Peyer's patch (tissue), 4 donors: Measurements from ENCODE around the gene ALDH1L2. TPM values are rescaled to one million over a fixed set of nuclear protein-coding genes. Genes with fewer than 3 reads are reported as not detected.

Source experiments
- DNase-seq, 3 donors: peaks; one replicate each; pipeline ENCODE4 v3.0.0-alpha.2; 2017 to 2019
- H3K27ac ChIP-seq, 4 donors: fragments of 200-600 bp; sonication (generic); one replicate each; pipeline ENCODE4 v1.5.1; 2016 to 2019
- H3K27me3 ChIP-seq, 2 donors: fragments of 200-600 bp; sonication (generic); one replicate each; pipeline ENCODE4 v1.5.1; 2019
- H3K36me3 ChIP-seq, 3 donors: fragments of 200-600 bp; sonication (generic); one replicate each; pipeline ENCODE4 v1.5.1; 2016 to 2019
- H3K4me1 ChIP-seq, 4 donors: fragments of 200-600 bp; sonication (generic); one replicate each; pipeline ENCODE4 v1.5.1; 2016 to 2019
- H3K4me3 ChIP-seq, 4 donors: fragments of 200-600 bp; sonication (generic); 1 replicate in 3 of 4; 2 replicates in 1 of 4; pipeline ENCODE4 v1.5.1; 2016 to 2019; ENCODE audit warnings: mild to moderate bottlenecking in 1 of 4
- H3K9me3 ChIP-seq, 4 donors: fragments of 200-600 bp; sonication (generic); one replicate each; pipeline ENCODE4 v1.5.1; 2016 to 2019; ENCODE audit warnings: mild to moderate bottlenecking in 1 of 4
- POLR2A ChIP-seq, 2 donors: fragments of 450-650 bp; IDR thresholded peaks; one replicate each; pipeline ENCODE4 v1.5.1; 2017; ENCODE audit warnings: antibody characterized with exemption in 2 of 2, mild to moderate bottlenecking in 2 of 2, moderate library complexity in 2 of 2
- total RNA-seq, 4 donors: library from RNA; depleted of rRNA; stranded (reverse); fragments of >200 nt; gene quantifications; one replicate each; pipeline ENCODE4 v1.1.0, GENCODE V29; 2016
- TF ChIP-seq, protein P1 (sequence below), 6 experiments: fragments of 450-650 bp in 4 of 6; fragments of 200-600 bp in 2 of 6; sonication (generic) in 1 of 6; IDR thresholded peaks; one replicate each; pipeline ENCODE4 v1.5.1; 2017 to 2019; ENCODE audit warnings: antibody characterized with exemption in 6 of 6, mild to moderate bottlenecking in 3 of 6, moderate library complexity in 1 of 6

Gene ALDH1L2
- total RNA-seq, 4 donors from 2014 or later = 0.70 to 5.8 (median 4.0) TPM

DNA sequence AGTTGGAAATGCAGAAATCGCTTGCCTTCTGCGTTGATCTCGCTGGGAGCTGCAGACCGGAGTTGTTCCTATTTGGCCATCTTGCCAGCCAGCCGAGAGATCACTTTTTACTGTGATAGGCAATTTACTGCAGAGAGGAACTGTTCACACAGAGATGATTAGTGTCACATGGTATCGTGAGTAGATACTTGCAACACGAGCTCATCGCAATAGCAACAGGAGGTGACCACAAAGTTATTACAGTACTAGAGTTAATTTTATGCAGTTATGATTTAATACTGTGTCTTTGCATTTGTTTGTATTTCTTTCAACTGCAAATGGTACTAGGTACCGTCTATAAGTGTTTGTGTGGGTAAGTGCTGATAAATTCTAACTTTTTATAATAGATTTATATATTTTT is 70.4 kb downstream of the ALDH1L2 start:
- no peaks in the 10 kb centered on the region for H3K9me3 ChIP-seq
- no peaks in the 10 kb centered on the region for H3K27me3 ChIP-seq
- H3K27ac ChIP-seq = no peak overlapping the region
- peaks cover 0 to 6% (median 0%) of the 10 kb centered on the region in 3 donors for H3K36me3 ChIP-seq
- no peak overlapping the region for H3K4me3 ChIP-seq
- no peak for DNase-seq
- TF ChIP-seq, protein P1, sequence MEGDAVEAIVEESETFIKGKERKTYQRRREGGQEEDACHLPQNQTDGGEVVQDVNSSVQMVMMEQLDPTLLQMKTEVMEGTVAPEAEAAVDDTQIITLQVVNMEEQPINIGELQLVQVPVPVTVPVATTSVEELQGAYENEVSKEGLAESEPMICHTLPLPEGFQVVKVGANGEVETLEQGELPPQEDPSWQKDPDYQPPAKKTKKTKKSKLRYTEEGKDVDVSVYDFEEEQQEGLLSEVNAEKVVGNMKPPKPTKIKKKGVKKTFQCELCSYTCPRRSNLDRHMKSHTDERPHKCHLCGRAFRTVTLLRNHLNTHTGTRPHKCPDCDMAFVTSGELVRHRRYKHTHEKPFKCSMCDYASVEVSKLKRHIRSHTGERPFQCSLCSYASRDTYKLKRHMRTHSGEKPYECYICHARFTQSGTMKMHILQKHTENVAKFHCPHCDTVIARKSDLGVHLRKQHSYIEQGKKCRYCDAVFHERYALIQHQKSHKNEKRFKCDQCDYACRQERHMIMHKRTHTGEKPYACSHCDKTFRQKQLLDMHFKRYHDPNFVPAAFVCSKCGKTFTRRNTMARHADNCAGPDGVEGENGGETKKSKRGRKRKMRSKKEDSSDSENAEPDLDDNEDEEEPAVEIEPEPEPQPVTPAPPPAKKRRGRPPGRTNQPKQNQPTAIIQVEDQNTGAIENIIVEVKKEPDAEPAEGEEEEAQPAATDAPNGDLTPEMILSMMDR (IDR thresholded peaks at IDR 0.05) = no peak
- TF ChIP-seq POLR2A (IDR thresholded peaks at IDR 0.05) = no peak
- H3K4me1 ChIP-seq = no peaks in the 10 kb centered on the region

GRCh38 chr12:105001476-105001875 is 82.8 kb downstream of the ALDH1L2 start:
- peaks cover 0 to 11% (median 0%) of the 10 kb centered on the region in 4 donors for H3K4me1 ChIP-seq
- no peaks in the 10 kb centered on the region for H3K27me3 ChIP-seq
- no peak for TF ChIP-seq POLR2A (IDR thresholded peaks at IDR 0.05)
- TF ChIP-seq, protein P1 (IDR thresholded peaks at IDR 0.05) = no peak
- peaks cover 0 to 24% (median 0%) of the 10 kb centered on the region in 3 donors for H3K36me3 ChIP-seq
- H3K4me3 ChIP-seq = no peak overlapping the region
- no peak overlapping the region for H3K27ac ChIP-seq
- no peak for DNase-seq
- H3K9me3 ChIP-seq = no peaks in the 10 kb centered on the region

DNA sequence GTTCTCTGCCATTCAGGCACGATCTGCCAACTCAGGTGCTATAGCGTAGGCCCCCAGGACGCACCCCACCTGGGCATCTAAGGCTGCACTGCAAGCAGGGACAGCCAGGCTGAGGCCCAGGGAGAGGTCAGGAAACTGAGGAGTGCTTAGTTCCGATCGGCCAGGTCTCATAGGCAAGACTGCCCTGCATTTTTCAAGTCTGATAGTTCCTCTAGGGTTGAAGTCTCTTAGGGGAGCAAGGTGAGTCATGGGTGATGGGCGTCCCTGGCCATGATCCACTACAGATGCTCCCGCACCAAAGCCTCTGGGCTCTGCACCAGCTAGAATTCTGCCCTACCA is 84.9 kb downstream of the ALDH1L2 start:
- Histone ChIP-seq H3K27me3 (no peaks in the 10 kb centered on the region), H3K4me1 (peaks cover 0 to 11% (median 0%) of the 10 kb centered on the region in 4 donors), H3K4me3 (no peak overlapping the region), H3K36me3 (peaks cover 0 to 24% (median 0%) of the 10 kb centered on the region in 3 donors), H3K9me3 (no peaks in the 10 kb centered on the region), H3K27ac (no peak overlapping the region)
- DNase-seq = no peak
- TF ChIP-seq, protein P1 (IDR thresholded peaks at IDR 0.05) = no peak
- TF ChIP-seq POLR2A (IDR thresholded peaks at IDR 0.05) = no peak

GRCh38 chr12:104998423-104999346 is 85.6 kb downstream of the ALDH1L2 start:
- TF ChIP-seq POLR2A (IDR thresholded peaks at IDR 0.05) = no peak
- TF ChIP-seq, protein P1 (IDR thresholded peaks at IDR 0.05) = no peak
- Histone ChIP-seq H3K4me3 (no peak overlapping the region), H3K27ac (no peak overlapping the region), H3K4me1 (peaks cover 0 to 11% (median 0%) of the 10 kb centered on the region in 4 donors), H3K9me3 (no peaks in the 10 kb centered on the region), H3K27me3 (no peaks in the 10 kb centered on the region), H3K36me3 (peaks cover 0 to 24% (median 0%) of the 10 kb centered on the region in 3 donors)
- peak in 2 of 3 donors; percentile 59 to 70 for DNase-seq

DNA sequence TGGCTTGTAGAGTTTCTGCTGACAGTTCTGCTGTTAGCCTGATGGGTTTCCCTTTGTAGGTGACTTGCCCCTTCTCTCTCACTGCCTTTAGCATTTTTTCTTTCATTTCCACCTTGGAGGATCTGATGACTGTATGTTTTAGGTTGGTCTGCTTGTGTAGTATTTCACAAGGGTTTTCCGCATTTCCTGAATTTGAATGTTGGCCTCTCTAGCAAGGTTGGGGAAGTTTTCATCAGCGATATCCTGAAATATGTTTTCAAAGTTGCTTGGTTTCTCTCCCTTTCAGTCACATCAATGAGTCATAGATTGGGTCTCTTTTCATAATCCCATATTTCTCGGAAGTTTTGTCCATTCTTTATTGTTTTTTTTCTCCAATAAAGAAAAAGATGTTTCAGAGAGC is 86.7 kb downstream of the ALDH1L2 start:
- Histone ChIP-seq H3K4me3 (no peak overlapping the region), H3K27me3 (no peaks in the 10 kb centered on the region), H3K9me3 (no peaks in the 10 kb centered on the region), H3K27ac (no peak overlapping the region), H3K4me1 (peaks cover 0 to 11% (median 0%) of the 10 kb centered on the region in 4 donors), H3K36me3 (peaks cover 0 to 29% (median 0%) of the 10 kb centered on the region in 3 donors)
- no peak for TF ChIP-seq POLR2A (IDR thresholded peaks at IDR 0.05)
- TF ChIP-seq, protein P1 (IDR thresholded peaks at IDR 0.05) = no peak
- no peak for DNase-seq
